ENCODE measurements around the gene TBC1D22A. TPM values are rescaled to one million over a fixed set of nuclear protein-coding genes. Genes with fewer than 3 reads are reported as not detected.

TBC1D22A gene
- total RNA-seq, 4 donors from 2014 or later = 15.6 to 21.7 (median 20.5) TPM

GRCh38 chr22:46827781-46828180 lies 65.3 kb downstream of the TBC1D22A start:
- TF ChIP-seq CTCF (IDR thresholded peaks at IDR 0.05) (no peak), POLR2A (IDR thresholded peaks at IDR 0.05) (no peak)
- no peaks in the 10 kb centered on the region for H3K27me3 ChIP-seq
- intact Hi-C loops (cut with DNase I) = no loop called here
- DNase-seq = no peak
- peaks cover 15 to 31% (median 29%) of the 10 kb centered on the region in 3 donors for H3K4me1 ChIP-seq
- H3K36me3 ChIP-seq = peaks cover 0 to 30% (median 0%) of the 10 kb centered on the region in 3 donors
- H3K27ac ChIP-seq = no peak overlapping the region
- 93% methylated on average over 12 of the region's 12 CpGs for WGBS, 2 donors
- H3K4me3 ChIP-seq = no peak overlapping the region
- H3K9me3 ChIP-seq = no peaks in the 10 kb centered on the region

- H3K9me3 ChIP-seq = no peaks in the 10 kb centered on the region
- WGBS, 2 donors = 85 to 93% methylated on average over 9 of the region's 9 CpGs
- peaks cover 15 to 31% (median 29%) of the 10 kb centered on the region in 3 donors for H3K4me1 ChIP-seq
- H3K36me3 ChIP-seq = peaks cover 0 to 25% (median 0%) of the 10 kb centered on the region in 3 donors
- no peak overlapping the region for H3K4me3 ChIP-seq
- H3K27ac ChIP-seq = peak overlapping the region in 1 of 4 donors; percentile 1
- H3K27me3 ChIP-seq = no peaks in the 10 kb centered on the region
- intact Hi-C loops (cut with DNase I) = no loop called here
- no peak for DNase-seq
- no peak for TF ChIP-seq POLR2A (IDR thresholded peaks at IDR 0.05)
- no peak for TF ChIP-seq CTCF (IDR thresholded peaks at IDR 0.05)
These were observed 66.0 kb downstream of the TBC1D22A start for GRCh38 chr22:46828323-46828900.

GRCh38 chr22:46829117-46829891 lies 66.9 kb downstream of the TBC1D22A start:
- no peak for DNase-seq
- H3K27ac ChIP-seq = peak overlapping the region; percentile 40 to 69 (median 57)
- 25 to 45% methylated on average over 12 of the region's 12 CpGs for WGBS, 2 donors

GRCh38 chr22:46829941-46830715 lies 67.7 kb downstream of the TBC1D22A start:
- Histone ChIP-seq H3K36me3 (peaks cover 0 to 22% (median 0%) of the 10 kb centered on the region in 3 donors), H3K4me1 (peaks cover 15 to 31% (median 29%) of the 10 kb centered on the region in 3 donors), H3K4me3 (no peak overlapping the region), H3K27me3 (no peaks in the 10 kb centered on the region), H3K9me3 (peaks cover 0 to 7% (median 5%) of the 10 kb centered on the region in 3 donors), H3K27ac (peak overlapping the region; percentile 40 to 69 (median 57))
- no peak for TF ChIP-seq CTCF (IDR thresholded peaks at IDR 0.05)
- TF ChIP-seq POLR2A (IDR thresholded peaks at IDR 0.05) = no peak
- 39 to 48% methylated on average over 12 of the region's 15 CpGs for WGBS, 2 donors
- no peak for DNase-seq
- intact Hi-C loops (cut with DNase I) = no loop called here

More at GRCh38 chr22:46829117-46829891, 66.9 kb downstream of the TBC1D22A start:
- intact Hi-C loops (cut with DNase I) = no loop called here
- H3K4me3 ChIP-seq = no peak overlapping the region
- TF ChIP-seq POLR2A (IDR thresholded peaks at IDR 0.05) (no peak), CTCF (IDR thresholded peaks at IDR 0.05) (no peak)
- H3K4me1 ChIP-seq = peaks cover 15 to 31% (median 29%) of the 10 kb centered on the region in 3 donors
- H3K27me3 ChIP-seq = no peaks in the 10 kb centered on the region
- no peaks in the 10 kb centered on the region for H3K9me3 ChIP-seq
- H3K36me3 ChIP-seq = peaks cover 0 to 19% (median 0%) of the 10 kb centered on the region in 3 donors
